ENCODE results near the gene EIF6. TPM values are rescaled to one million over a fixed set of nuclear protein-coding genes. Genes with fewer than 3 reads are reported as not detected.

Gene EIF6
- total and polyA plus RNA-seq, 9 of the 15 experiments (the other 6 are each of a cell fraction or from before 2014, with no cell fraction given) = 165 to 832 (median 229) TPM

GRCh38 chr20:35303735-35304491, 19.3 kb upstream of the EIF6 start (continued):
- no peak for TF ChIP-seq STAT6 (CRISPR knock-in tag; IDR thresholded peaks at IDR 0.05)
- TF ChIP-seq PCBP1 (IDR thresholded peaks at IDR 0.05; ENCODE audit: low read depth, low read length, poor library complexity, severe bottlenecking) = no peak
- TF ChIP-seq, protein P1, sequence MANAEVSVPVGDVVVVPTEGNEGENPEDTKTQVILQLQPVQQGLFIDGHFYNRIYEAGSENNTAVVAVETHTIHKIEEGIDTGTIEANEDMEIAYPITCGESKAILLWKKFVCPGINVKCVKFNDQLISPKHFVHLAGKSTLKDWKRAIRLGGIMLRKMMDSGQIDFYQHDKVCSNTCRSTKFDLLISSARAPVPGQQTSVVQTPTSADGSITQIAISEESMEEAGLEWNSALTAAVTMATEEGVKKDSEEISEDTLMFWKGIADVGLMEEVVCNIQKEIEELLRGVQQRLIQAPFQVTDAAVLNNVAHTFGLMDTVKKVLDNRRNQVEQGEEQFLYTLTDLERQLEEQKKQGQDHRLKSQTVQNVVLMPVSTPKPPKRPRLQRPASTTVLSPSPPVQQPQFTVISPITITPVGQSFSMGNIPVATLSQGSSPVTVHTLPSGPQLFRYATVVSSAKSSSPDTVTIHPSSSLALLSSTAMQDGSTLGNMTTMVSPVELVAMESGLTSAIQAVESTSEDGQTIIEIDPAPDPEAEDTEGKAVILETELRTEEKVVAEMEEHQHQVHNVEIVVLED (CRISPR knock-in tag; IDR thresholded peaks at IDR 0.05) = no peak
- TF ChIP-seq, protein P2, sequence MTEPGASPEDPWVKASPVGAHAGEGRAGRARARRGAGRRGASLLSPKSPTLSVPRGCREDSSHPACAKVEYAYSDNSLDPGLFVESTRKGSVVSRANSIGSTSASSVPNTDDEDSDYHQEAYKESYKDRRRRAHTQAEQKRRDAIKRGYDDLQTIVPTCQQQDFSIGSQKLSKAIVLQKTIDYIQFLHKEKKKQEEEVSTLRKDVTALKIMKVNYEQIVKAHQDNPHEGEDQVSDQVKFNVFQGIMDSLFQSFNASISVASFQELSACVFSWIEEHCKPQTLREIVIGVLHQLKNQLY (CRISPR knock-in tag; conservative IDR thresholded peaks at IDR 0.05) = no peak
- no peak for TF ChIP-seq ERF (CRISPR knock-in tag; IDR thresholded peaks at IDR 0.05)
- no peak for TF ChIP-seq NR2F6 (CRISPR knock-in tag; IDR thresholded peaks at IDR 0.05)
- TF ChIP-seq ARID2 (IDR thresholded peaks at IDR 0.05) = peak; percentile 57
- peak; percentile 50; the same call in 1 of the 2 replicates for TF ChIP-seq VEZF1 (CRISPR knock-in tag; IDR thresholded peaks at IDR 0.05)
- no peak for TF ChIP-seq SIX5 (IDR thresholded peaks at IDR 0.05; ENCODE audit: borderline replicate concordance in 1 of 2, insufficient read depth in 1 of 2, low read depth in 1 of 2, low read length in 2 of 2)
- no peak for TF ChIP-seq ATF6 (CRISPR knock-in tag; IDR thresholded peaks at IDR 0.05)
- TF ChIP-seq AFF1 (IDR thresholded peaks at IDR 0.05; ENCODE audit: low read depth in 1 of 2, partially characterized antibody in 2 of 2) = no peak
- peak; percentile 23; the same call in 1 of the 2 replicates for TF ChIP-seq HCFC1 (IDR thresholded peaks at IDR 0.05; ENCODE audit: low read depth, low read length)

All from K562 (cell line).